IPS DF 4.7 (cell line): Measurements from ENCODE around the gene CAMK1D.

Experiments
- DNase-seq: peaks from one replicate; pipeline ENCODE4 v3.0.0-alpha.2; 2013; ENCODE audit warnings: low spot score; ENCODE audit errors: extremely low read depth

The CAMK1D gene

DNA sequence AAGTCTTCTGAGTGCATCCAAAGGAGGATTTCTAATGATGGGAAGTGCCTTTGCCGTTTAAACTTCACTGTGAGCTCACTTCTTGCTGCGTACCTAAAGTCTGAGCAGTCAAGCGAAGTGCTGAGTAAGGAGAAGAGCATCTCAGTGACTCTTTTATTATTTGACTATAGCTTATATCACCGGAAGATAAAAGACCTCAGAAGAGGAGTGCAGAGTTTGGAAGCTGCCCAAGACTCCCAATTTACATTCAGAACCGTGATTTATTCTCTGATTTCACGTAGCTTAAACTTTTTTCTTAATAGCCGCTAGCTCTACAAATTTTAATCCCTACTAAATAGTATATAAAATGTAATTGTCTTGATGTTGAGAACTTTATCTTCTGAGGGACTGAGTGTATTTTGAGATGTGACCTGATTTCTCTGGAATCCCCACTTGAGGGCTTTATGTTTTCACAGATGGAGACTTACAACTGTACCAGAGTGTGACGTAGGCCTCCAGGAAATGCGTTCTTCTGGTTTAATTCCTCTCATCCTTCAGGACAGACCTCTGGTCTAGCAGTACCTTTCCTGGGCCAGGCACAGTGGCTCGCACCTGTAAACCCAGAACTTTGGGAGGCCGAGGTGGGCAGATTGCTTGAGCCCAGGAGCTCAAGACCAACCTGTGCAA, 51.1 kb downstream of the CAMK1D start:
- DNase-seq, result no peak

DNA sequence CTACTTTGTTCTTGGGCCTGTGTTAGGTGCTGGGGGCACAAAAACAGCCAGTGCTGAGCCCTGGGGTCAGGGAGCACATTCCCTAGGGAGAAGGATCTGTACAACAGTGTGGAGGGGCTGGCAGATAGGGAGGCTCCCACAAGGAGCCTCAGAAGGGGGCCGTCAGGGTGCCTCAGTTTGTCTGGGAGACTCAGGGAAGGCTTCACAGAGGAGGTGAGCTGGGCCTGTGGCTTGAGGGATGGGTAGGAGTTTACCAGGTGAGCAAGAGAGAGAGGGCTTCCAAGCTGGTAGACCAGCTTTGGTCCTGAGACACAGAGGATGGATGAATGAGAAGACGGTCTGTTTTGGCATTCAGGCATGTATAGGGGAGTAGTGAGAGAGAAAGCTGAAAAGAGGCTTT, 52.1 kb downstream of the CAMK1D start:
- no peak for DNase-seq

- DNase-seq, result no peak
Observed at GRCh38 chr10:12403119-12403518, 53.8 kb downstream of the CAMK1D start.

DNA sequence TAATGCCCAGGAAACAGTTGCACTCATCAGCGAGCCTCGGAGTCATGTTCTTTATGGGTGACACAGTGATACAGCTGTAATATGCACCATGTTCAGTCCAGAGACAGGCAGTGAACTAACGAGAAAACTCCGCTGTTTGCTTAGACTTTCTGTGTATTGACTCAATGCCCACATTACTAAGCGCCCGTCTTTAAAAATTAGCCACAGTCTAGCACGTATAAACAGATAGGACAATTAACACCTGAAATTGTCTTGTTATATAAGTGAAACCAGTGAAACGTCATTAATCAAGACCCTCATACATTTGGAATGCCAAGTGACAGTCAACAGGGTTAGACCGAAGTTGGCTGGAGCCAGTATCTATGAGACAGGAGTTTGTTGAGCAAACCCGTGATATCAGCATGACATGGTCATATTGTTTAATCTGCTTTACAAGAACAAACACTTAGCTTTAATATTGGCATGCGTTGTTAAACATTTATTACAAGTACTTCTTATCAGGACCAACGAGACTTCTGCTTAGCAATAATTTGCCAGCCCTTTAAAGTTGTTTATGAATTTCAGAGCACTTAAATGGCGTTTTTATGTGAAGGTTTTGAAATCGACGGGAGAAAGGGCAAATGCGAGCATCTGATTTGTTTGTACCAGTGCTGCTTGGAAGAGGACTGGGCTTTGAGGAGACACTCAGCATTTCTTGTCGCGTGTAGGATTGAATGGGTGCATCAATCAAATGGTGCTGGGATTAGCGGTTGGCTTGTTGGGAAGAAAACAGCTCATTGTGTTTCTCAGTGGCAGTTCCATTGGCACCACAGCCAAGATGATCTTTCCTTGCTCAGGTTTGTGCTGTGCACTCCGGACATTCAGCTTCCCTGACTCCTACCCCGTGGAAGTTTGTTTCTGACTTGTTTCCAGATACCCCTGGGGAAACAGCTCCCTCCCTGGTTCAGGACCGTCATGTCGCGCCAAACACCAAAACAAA, 56.3 kb downstream of the CAMK1D start:
- no peak for DNase-seq

DNA sequence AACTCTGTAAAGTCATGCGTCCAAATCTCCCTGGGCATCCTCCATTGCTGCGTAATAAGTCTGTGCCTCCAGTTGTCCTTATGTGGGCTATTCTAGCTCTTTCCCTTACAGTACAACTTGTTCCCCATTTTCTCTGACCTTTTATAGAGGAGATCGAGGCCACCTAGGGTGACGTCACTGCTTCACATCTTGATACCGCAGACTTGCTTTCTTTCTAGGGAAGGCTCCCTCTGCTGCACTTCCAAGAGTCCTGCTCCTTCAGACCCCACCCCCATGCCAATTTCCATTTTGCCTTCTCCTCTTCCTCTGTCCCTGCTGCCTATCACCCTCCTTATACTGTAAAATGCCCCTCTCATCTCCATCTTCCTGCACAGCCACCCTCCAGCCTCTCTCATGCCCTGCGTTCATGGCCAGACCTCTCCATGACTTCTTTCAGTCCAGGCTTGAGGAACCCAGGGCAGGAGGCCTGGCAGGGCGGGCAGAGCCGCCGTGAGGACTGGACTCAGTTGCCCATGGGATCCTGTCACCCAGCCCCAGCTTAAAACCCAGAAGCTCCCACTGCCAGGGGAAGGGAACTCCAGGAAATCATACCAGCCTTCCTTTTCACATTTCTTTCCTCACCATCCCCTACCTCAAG, 57.5 kb downstream of the CAMK1D start:
- no peak for DNase-seq

GRCh38 chr10:12408472-12408871, 59.1 kb downstream of the CAMK1D start:
- no peak for DNase-seq

DNA sequence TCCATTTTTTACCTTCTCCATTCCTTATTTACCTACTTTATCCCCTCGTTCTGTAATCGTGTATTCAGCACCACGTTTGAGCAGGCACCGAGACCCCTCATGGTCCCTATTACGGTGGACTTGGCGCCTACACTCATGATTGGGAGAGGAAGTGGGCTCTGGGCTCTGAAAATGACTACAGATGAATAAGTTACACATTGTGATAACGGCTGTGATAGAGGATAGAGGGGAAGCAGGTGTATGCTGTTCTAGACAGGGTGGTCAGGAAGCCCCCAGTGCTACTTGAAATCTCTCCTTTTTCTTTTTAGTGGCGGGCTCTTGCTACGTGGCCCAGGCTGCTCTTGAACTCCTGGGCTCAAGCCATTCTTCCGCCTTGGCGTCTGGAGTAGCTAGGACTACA, 59.8 kb downstream of the CAMK1D start:
- no peak for DNase-seq

GRCh38 chr10:12409613-12410012, 60.3 kb downstream of the CAMK1D start:
- DNase-seq, result no peak

DNA sequence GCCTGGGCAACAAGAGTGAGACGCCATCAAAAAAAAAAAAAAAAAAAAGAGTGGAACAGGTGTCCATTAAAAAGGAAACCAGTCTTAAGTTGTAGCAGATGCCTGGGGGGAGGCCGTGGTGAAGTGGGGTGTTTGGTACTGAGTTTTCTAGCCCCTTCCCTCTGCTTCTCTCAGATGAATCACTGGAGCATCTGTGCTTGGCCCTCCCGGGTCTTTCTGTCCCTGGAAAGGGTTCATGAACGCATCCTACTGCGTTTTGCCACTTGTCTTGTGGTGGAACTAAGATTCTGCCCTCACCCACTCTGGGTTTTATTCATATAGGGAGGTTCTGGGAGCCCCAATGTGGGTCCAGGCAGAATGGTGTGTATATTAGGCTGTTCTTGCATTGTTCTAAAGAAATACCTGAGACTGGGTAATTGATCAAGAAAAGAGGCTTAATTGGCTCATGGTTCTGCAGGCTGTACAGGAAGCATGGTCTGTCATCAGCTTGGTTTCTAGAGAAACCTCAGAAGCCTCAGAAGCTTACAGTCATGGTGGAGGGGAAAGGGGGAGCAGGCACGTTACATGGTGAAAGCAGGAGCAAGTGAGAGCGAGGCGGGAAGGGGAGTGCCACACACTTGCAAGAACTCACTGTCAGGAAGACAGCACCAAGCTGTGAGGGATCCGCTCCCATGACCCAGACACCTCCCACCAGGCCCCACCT, 63.5 kb downstream of the CAMK1D start:
- DNase-seq, result no peak

DNA sequence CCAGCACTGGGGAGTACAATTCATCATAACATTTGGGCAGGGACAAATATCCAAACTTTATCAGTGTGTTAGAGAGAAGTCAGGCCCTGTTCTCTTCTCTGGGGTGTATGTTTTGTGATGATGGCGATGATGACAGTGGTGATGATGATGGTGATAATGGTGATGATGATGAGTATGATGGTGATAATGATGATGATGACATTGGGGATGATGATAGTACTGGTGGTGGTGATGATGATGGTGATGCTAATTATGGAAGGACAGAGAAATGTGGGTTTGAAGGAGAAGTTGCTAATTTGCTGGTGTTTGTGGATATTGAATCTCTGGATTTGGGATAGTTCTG, 64.0 kb downstream of the CAMK1D start:
- DNase-seq, result no peak

- DNase-seq, result no peak
Observed at GRCh38 chr10:12414278-12414989, 65.1 kb downstream of the CAMK1D start.

- DNase-seq, result no peak
Observed at GRCh38 chr10:12416344-12417050, 67.2 kb downstream of the CAMK1D start.

DNA sequence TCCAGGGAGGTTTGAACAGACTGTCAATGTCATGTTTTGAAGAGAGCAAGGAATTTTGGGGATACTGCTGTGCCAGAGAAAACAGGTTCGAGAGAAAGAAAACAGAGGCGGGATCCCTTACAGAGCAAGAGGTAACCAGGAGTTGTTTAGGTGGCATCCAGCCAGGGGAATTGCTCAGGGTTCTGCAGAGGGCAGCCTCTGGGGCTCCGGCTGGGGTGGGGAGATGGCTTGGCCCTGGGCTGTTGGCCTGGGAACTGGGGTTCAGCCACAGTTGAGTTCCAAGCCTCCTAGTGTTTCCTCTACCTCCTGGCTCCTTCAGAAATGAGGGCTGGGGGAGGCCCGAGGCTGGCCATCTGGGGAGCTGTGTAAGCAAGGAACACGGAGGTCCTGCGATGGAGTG, 68.0 kb downstream of the CAMK1D start:
- no peak for DNase-seq

DNA sequence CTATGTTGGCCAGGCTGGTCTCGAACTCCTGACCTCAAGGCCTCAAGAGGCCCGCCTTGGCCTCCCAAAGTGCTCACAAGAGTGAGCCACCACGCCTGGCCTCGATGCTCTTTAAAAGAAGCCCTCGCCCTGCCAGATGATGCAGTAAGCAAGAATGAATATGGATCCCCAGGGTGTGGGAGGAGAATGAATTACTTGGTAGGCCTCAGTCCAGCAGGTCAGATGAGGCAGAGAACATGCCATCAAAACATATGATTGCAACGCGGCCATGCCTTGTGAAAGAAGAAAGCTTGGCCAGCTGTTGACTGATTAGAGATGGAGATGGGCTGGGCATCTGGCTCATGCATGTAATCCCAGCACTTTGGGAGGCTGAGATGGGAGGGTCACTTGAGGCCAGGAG, 68.7 kb downstream of the CAMK1D start:
- DNase-seq, result no peak

DNA sequence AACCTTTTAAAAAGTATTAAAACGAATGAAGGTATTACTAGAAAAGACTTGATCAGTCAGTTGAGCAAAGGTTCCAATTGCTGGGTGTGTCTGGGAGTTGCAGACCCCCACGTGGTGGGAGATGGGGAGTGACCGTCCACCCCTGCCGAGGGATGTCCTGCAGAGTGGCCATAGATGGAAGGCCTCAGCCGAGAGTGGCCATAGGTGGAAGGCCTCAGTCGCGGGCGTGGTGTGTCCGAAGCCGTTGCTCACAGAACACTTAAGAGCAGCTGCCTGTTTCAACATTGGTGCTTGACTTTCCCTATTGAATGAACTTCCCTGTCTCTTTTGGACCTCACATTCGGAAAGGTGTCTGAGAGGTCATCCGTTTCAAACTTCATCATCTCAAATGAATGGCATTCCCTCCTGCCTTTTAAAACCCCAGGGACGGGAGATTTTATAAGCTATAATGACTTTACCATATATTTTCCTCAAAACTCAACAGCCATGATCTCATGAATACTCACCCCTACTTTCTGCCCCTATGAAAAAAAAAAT, 69.4 kb downstream of the CAMK1D start:
- no peak for DNase-seq

GRCh38 chr10:12419262-12419847, 70.0 kb downstream of the CAMK1D start:
- DNase-seq, result no peak

- no peak for DNase-seq
Observed at GRCh38 chr10:12420530-12421120, 71.3 kb downstream of the CAMK1D start.

GRCh38 chr10:12422189-12422588, 72.8 kb downstream of the CAMK1D start:
- DNase-seq, result no peak

GRCh38 chr10:12423896-12424295, 74.5 kb downstream of the CAMK1D start:
- DNase-seq, result no peak
